NCI-H2081 (cell line): ENCODE data around the gene TNC.

Experiments
- DNase-seq, 2 experiments: peaks; one replicate each; lab custom pipeline; 2025; lab: John Stamatoyannopoulos, UW

The TNC gene

DNA sequence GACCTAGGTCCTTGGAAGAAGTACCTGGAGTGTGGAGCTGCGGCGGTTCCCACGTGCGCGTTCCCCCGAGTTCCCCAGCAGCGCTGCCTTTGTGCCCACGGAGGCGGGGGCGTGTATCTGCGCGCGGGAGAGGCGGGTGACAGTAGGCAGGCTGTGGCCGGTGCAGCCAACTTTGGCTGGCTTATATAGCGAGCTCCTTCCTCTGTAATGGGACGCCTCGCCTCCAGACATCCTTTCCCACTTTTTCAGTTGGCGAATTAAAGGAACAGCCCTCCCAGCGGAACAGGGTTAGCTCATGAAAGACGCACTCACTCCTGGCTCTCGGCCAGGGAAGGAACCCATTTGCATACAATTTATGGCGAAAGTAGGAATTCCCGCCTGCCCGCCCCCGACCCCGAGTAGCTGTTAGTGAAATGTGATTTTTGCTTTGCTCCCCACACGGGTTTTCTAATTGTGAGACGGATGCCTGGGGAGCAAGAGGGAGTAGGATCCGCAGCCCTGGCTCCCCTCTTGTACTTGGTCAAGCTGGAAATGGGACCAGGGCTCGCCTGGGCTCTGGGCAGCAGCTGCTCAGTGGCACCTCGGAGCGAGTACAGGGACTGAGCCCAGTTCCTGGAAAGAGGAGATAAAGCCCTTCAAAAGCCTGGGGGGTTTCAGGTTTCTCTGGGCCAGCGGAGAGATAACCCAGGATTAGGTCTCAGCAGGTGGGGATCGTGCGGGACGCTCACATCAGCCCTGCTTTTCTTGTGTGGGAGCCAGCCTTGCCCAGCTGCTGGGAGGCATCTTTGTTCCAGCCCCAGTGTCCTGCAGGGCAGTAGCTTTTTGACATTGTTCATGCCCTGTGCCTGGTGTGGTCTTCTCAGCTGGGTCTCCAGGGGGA lies at the start of gene TNC:
TSS of gene TNC (minus strand) at position 159 of the 880 bp plus-strand sequence. CDS start 27,139 bp downstream, outside the sequence.
- DNase-seq = peak in 1 of 2 experiments; percentile 45

DNA sequence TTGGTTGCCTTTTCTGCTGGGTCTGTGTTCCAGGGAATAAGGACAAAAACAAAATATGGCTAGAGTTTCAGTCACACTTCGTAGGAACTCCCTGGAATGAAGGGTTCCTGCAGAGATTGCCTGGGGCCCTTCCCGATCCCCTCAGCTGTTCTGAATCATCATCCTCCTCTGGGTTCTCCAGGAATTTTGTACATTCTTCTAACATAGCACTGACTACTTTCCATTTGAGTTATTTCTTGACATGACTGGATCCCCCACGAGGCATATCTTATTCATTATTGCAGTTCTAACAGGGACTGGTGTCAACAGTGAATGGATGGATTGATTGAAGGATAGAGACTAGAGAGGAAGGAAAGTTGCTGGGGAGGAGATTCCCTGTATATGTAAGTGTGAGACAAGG lies 49.2 kb upstream of the TNC start:
- no peak for DNase-seq

- no peak for DNase-seq
These were observed 47.3 kb upstream of the TNC start for GRCh38 chr9:115165233-115165632.

DNA sequence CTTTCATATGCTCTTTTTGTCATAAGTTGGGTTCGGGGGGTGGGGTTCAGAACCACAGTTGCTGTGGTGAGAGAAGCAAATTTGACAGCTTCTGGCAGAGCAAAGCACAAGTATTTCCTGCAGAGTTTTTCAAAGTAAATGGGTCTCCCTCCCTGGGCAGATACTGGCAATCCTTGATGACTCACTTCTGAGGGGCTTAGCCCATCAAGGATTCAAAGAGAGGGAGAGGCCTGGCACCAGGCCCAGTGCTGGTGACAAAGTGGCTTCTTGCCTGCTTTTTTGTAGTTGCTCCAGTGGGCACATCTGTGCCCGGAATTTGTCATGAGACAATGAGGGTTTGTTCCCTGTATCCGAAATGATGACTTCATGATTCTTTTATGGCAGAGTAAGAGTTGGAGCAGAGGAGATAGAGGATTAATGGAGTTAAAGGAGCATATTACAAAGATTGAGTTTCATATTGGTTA lies 46.6 kb upstream of the TNC start:
- peak in 1 of 2 experiments; percentile 13 for DNase-seq

- no peak for DNase-seq
These were observed 45.0 kb upstream of the TNC start for GRCh38 chr9:115162946-115163345.

DNA sequence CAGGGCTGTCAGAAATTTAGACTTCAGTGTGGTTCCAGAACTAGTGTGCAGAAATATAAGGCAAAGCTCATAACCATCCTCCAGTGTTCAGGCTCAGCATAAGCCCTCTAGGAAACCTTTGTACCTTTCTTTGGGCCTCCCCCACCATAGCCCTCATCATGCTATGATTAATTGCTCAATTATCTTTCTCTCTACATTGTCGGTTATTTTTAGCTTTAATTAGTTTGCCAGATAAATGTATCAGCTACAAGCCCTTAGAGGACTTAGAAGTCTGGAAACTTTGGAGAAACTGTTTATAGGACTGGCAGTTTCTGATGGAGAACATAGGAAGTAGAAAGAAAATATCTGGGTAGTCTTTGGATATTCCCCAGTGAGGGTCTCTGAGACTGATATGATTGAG lies 43.5 kb upstream of the TNC start:
- no peak for DNase-seq

DNA sequence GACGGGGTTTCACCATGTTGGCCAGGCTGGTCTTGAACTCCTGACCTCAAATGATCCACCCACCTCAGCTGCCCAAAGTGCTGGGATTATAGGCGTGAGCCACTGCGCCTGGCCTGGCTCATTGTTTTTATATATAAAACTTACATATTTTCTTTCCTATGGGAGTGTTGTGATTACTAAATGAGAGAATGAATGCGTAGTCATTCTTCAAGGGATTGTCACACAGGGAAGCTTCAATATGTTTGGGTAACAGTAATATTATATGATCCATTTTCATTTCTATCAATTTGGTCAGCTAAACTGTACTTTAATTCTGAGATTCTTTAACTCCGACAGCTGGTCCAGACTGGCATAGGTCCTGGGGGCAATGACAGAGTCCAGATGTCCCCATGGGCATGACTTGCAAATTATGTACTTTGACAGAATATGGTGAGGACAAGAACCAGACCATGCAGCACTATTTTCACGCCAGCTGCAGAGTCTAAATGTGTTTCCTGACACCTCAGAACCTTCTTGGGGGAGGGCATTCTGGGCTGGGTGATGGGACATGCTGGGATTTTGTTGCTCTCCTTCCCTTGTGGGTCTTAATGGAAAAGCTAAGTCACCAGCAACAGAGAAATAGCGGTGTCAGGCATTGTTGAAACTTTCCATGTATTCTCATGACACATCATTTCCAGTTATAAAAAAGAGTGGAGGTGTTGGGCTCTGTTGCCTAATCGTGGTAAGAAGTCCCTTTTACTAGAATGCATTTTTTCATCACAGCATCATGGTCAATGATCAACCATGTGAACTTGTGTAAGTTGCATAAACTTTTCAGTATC lies 40.9 kb upstream of the TNC start:
- no peak for DNase-seq

DNA sequence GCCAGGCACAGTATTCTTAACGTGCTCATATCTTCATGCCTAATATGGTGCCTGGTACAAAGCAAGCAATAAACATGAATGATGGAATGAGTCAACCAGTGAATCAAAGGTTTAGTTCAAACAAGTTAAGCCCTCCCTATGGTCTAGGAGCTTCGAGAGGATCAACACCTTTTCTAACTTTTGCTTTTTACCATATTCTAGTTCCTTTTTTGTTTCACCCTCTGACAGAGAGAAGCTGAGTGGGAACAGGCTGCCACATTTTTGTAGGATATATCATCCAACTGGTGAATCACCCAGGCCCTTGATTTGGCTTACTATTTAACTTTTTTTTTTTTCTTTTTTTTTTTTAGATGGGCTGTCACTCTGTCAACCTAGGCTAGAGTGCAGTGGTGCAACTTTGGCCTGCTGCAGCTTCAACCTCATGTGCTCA lies 39.3 kb upstream of the TNC start:
- DNase-seq = no peak

DNA sequence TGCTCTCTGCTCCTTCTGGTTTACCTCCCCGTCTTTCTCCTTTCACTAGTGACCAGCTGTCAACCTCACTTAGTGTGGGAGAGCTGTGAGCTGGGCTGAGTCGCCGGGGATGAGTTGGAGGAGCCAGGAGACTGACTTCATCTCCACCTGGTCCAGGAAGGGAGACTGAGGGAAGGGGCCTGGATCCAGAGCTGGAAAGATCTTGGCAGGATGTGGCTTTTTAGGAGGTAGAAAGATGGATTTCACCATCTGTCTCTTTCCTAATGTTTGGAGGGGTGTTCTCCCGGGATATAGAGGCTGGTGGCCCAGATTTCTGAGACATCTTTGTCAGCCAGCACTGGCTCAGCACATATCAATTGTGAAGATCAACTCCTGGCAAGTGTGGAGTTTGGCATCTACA lies 37.1 kb upstream of the TNC start:
- no peak for DNase-seq

DNA sequence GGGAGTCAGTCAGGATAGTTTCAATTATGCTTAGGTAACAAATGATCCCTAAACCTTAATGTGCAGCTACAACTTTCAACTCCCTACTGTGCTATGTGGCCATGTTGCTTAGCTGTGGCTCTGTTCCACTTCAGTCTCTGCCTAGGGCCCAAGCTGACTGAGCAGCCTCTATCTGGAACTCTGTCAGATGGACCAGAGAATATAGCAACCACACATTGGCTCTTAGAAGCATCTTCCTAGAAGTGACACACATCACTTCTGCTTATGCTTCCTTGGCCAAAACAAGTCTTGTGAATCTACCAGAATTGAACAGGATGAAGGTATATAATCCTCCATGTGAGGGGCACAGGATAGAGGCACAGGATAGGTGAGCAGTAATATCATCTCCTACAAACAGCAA lies 36.7 kb upstream of the TNC start:
- DNase-seq = no peak

DNA sequence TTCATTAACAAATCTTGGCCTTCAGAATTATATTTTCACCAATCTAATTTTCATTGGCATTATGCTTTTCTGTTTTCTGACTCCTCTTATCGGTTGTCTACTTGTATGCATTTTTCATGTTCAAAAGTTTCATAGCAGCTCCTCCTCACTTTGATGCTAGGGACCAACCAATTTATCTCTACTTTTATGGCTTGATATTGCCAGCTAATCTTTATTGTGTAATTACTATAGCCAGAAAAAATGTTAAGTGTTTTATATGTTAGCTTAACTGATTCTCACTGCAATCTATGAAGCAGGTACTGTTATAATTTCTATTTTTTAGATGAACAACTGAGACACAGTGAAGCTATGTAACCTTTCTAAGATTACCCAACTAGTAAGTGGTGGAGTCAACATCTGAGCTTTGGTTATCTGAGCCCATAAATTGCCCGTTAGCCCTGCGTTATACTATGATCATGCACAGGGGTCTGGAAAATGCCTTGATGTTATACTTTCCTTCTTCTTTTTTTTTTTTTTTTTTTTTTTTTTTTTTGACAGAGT lies 34.4 kb upstream of the TNC start:
- DNase-seq = no peak

- DNase-seq = no peak
These were observed 30.8 kb upstream of the TNC start for GRCh38 chr9:115148721-115149120.

GRCh38 chr9:115146581-115147021 lies 28.6 kb upstream of the TNC start:
- no peak for DNase-seq

GRCh38 chr9:115144706-115145105 lies 26.7 kb upstream of the TNC start:
- DNase-seq = no peak

GRCh38 chr9:115143689-115144088 lies 25.7 kb upstream of the TNC start:
- DNase-seq = no peak

DNA sequence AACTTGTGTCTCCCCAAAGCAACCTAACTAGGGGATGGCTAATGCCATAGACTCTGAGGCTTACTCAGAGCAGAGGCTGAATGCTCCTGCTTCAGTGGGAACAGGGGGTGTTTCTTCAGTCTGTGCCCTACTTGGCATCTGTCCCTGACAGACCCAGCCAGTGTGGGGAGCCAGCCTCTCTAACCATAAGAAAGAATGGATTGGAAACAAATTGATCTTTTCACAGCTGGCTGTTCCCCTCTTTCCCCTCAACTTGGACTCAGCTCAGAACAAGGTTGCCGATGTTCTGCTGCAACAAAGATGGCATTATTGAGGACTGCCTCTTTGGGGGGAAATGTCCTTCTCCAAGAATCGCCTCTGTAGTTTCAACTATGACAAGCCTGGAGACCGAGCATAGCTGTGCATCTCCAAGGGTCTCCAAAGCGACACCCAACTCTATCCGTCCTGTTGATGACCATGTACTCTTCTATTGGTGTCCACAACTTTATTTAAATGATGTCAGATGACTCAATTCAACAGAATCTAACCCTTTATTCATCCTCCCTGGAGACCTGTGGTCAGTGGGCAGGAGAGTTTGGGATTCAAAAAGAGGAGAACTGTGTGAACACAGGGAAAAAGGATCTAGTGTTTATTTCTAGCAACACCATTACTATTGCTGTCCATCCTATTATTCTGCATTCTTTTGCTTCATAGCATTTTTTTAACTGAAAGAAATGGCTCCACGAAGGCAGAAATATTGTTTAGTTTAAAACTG lies 24.7 kb upstream of the TNC start:
- no peak for DNase-seq

DNA sequence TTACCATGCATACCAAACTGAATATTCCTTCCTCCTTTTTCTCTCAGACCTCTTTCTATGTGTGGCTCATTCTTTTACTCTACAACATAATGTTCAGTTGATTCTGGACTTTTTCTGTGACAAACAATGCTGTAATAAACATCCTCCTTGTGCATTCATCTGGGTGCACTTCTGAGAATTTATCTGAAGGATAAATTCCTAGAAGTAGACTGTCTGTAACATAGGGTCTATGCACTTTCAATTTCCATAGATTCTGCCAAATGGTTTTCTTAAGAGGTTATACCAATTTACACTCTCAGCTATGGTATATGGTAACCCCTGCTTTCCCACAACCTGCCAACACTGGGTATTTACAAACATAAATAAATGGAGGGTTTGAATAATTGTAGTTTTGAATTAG lies 24.1 kb upstream of the TNC start:
- DNase-seq = no peak

- no peak for DNase-seq
These were observed 23.7 kb upstream of the TNC start for GRCh38 chr9:115141612-115142011.

- no peak for DNase-seq
These were observed 20.2 kb upstream of the TNC start for GRCh38 chr9:115138151-115138550.

GRCh38 chr9:115137526-115137925 lies 19.6 kb upstream of the TNC start:
- no peak for DNase-seq

GRCh38 chr9:115135821-115136778 lies 18.1 kb upstream of the TNC start:
- no peak for DNase-seq
